ENCODE measurements around the gene COG4. TPM values are rescaled to one million over a fixed set of nuclear protein-coding genes. Genes with fewer than 3 reads are reported as not detected.
A peak's percentile ranks its signal among the peaks of the same experiment; 100 is the strongest.
"Not testable (repeated sequence)": the region's sequence is repeated elsewhere in the genome, so short reads cannot be mapped to it uniquely, and the experiment has no call there.

COG4 gene
- polyA plus RNA-seq, 3 donors: 37.6 to 40.6 (median 40.1) TPM

DNA sequence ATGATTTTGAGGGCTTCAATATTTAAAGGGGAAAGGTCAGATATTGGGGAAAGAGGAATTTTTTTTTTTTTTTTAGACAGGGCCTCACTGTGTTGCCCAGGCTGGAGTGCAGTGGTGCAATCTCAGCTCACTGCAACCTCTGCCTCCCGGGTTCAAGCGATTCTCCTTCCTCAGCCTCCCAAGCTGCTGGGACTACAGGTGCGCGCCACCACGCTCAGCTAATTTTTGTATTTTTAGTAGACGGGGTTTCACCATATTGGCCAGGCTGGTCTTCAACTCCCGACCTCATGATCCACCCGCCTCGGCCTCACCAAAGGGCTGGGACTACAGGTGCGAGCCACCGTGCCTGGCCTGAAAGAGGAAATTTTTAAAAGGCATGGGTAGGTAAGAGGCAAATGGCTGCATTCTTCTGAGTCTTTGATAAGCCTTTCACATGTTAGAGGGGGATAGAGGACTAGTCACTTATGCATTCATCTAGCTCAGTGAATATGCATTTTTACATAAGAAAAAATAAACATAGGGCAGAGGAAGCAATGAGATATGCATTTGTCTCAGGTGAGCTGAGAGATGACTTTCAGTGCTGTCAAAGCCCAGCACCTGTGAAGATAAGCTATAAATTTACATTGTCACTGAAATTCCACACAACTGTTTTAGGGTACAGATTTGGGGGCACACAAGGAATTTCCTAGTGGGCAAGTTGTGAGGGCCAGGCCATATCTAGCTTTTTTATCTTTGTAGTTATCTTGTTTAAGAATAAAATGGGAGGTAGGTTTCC is 70.0 kb downstream of the COG4 start:
- peak overlapping the region; percentile 64 to 89 (median 84) for H3K4me3 ChIP-seq (replicated peaks in 1 of 3; ENCODE audit: low read depth in 2 of 3, low read length in 3 of 3)
- peak overlapping the region in 1 of 2 donors; percentile 94 for H3K27ac ChIP-seq (ENCODE audit: low read depth in 1 of 2, low read length in 2 of 2)
- H4K20me1 ChIP-seq (ENCODE audit: insufficient read depth, low read length): no peaks in the 10 kb centered on the region
- DNase-seq: no peak
- TF ChIP-seq, protein P1, sequence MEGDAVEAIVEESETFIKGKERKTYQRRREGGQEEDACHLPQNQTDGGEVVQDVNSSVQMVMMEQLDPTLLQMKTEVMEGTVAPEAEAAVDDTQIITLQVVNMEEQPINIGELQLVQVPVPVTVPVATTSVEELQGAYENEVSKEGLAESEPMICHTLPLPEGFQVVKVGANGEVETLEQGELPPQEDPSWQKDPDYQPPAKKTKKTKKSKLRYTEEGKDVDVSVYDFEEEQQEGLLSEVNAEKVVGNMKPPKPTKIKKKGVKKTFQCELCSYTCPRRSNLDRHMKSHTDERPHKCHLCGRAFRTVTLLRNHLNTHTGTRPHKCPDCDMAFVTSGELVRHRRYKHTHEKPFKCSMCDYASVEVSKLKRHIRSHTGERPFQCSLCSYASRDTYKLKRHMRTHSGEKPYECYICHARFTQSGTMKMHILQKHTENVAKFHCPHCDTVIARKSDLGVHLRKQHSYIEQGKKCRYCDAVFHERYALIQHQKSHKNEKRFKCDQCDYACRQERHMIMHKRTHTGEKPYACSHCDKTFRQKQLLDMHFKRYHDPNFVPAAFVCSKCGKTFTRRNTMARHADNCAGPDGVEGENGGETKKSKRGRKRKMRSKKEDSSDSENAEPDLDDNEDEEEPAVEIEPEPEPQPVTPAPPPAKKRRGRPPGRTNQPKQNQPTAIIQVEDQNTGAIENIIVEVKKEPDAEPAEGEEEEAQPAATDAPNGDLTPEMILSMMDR (IDR thresholded peaks at IDR 0.05): no peak
- H3K4me3 Mint-ChIP-seq: peak overlapping the region; percentile 80 to 90
- H3K4me2 ChIP-seq (replicated peaks; ENCODE audit: extremely low read depth, low read length, poor library complexity, severe bottlenecking): peak overlapping the region; percentile 99
- peaks cover 11 to 19% of the 10 kb centered on the region in 2 donors for H3K4me1 ChIP-seq (ENCODE audit: control insufficient read depth in 1 of 2, insufficient read depth in 2 of 2, low read length in 2 of 2)
- intact Hi-C loops (cut with micrococcal nuclease): loop anchor here (2.0 to 10.0 kb wide), 3 partner anchors 55 to 71 kb away; partner anchors contain the start of genes COG4 (in 1 of the 2) and SF3B3 (in 1 of the 2)
- peaks cover 12 to 28% (median 13%) of the 10 kb centered on the region in 3 donors for H3K27me3 Mint-ChIP-seq (ENCODE audit: low read depth in 3 of 3)
- no peaks in the 10 kb centered on the region for H3K9me3 Mint-ChIP-seq
- H3K27ac Mint-ChIP-seq: peak overlapping the region in 1 of 7 donors; percentile 92
- 92% methylated on average over 9 of the region's 11 CpGs for WGBS (ENCODE audit: insufficient coverage)
- no peaks in the 10 kb centered on the region for H3K9me3 ChIP-seq (replicated peaks in 1 of 2; ENCODE audit: control insufficient read depth in 1 of 2, insufficient read depth in 1 of 2, low read length in 2 of 2)
- H3K9ac ChIP-seq (ENCODE audit: insufficient read depth, low read length, poor library complexity, severe bottlenecking): peak overlapping the region; percentile 88
- no peaks in the 10 kb centered on the region for H3K36me3 Mint-ChIP-seq
- H3K79me2 ChIP-seq (ENCODE audit: insufficient read depth, low read length): no peaks in the 10 kb centered on the region
- no peaks in the 10 kb centered on the region for H3K36me3 ChIP-seq (replicated peaks in 1 of 2; ENCODE audit: control insufficient read depth in 1 of 2, insufficient read depth in 2 of 2, low read length in 2 of 2)
- peaks cover 0 to 11% of the 10 kb centered on the region in 2 donors for H3K27me3 ChIP-seq (ENCODE audit: control insufficient read depth in 2 of 2, insufficient read depth in 2 of 2, low read length in 2 of 2)
- peaks cover 24% of the 10 kb centered on the region for H3K4me1 Mint-ChIP-seq
- peak overlapping the region; percentile 96 for H2AFZ ChIP-seq (ENCODE audit: insufficient read depth, low read depth, low read length, poor library complexity, severe bottlenecking)

DNA sequence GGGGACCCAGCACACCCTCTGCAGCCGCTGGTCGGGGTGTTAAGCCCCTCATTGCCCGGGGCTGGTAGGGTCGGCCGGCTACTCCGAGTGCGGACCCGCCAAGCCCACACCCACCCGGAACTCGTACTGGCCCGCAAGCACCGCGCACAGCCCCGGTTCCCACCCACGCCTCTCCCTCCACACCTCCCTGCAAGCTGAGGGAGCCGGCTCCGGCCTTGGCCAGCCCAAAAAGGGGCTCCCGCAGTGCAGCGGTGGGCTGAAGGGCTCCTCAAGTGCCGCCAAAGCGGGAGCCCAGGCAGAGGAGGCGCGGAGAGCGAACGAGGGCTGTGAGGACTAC is 72.4 kb downstream of the COG4 start:
- WGBS (ENCODE audit: insufficient coverage): 58% methylated on average over 16 of the region's 25 CpGs
- H3K9ac ChIP-seq (ENCODE audit: insufficient read depth, low read length, poor library complexity, severe bottlenecking); H3K4me3 ChIP-seq (replicated peaks in 1 of 3; ENCODE audit: low read depth in 2 of 3, low read length in 3 of 3); H3K27ac ChIP-seq (ENCODE audit: low read depth in 1 of 2, low read length in 2 of 2); DNase-seq; H3K9me3 ChIP-seq (replicated peaks in 1 of 2; ENCODE audit: control insufficient read depth in 1 of 2, insufficient read depth in 1 of 2, low read length in 2 of 2); H3K36me3 ChIP-seq (replicated peaks in 1 of 2; ENCODE audit: control insufficient read depth in 1 of 2, insufficient read depth in 2 of 2, low read length in 2 of 2); H3K79me2 ChIP-seq (ENCODE audit: insufficient read depth, low read length); H3K27ac Mint-ChIP-seq; H2AFZ ChIP-seq (ENCODE audit: insufficient read depth, low read depth, low read length, poor library complexity, severe bottlenecking); H3K36me3 Mint-ChIP-seq; H3K9me3 Mint-ChIP-seq; H4K20me1 ChIP-seq (ENCODE audit: insufficient read depth, low read length); H3K4me2 ChIP-seq (replicated peaks; ENCODE audit: extremely low read depth, low read length, poor library complexity, severe bottlenecking): not testable (repeated sequence)
- H3K27me3 Mint-ChIP-seq (ENCODE audit: low read depth in 3 of 3): peaks cover 16 to 29% (median 18%) of the 10 kb centered on the region in 3 donors
- intact Hi-C loops (cut with micrococcal nuclease): loop anchor here in 1 of 2 donors (5.0 to 10.0 kb wide), 2 partner anchors 54 to 74 kb away; partner anchors contain the start of genes COG4 and SF3B3
- H3K4me1 ChIP-seq (ENCODE audit: control insufficient read depth in 1 of 2, insufficient read depth in 2 of 2, low read length in 2 of 2): peaks cover 11 to 19% of the 10 kb centered on the region in 2 donors
- H3K27me3 ChIP-seq (ENCODE audit: control insufficient read depth in 2 of 2, insufficient read depth in 2 of 2, low read length in 2 of 2): peaks cover 0 to 11% of the 10 kb centered on the region in 2 donors
- H3K4me3 Mint-ChIP-seq: peak overlapping the region in 1 of 2 donors; percentile 6
- peaks cover 17% of the 10 kb centered on the region for H3K4me1 Mint-ChIP-seq

DNA sequence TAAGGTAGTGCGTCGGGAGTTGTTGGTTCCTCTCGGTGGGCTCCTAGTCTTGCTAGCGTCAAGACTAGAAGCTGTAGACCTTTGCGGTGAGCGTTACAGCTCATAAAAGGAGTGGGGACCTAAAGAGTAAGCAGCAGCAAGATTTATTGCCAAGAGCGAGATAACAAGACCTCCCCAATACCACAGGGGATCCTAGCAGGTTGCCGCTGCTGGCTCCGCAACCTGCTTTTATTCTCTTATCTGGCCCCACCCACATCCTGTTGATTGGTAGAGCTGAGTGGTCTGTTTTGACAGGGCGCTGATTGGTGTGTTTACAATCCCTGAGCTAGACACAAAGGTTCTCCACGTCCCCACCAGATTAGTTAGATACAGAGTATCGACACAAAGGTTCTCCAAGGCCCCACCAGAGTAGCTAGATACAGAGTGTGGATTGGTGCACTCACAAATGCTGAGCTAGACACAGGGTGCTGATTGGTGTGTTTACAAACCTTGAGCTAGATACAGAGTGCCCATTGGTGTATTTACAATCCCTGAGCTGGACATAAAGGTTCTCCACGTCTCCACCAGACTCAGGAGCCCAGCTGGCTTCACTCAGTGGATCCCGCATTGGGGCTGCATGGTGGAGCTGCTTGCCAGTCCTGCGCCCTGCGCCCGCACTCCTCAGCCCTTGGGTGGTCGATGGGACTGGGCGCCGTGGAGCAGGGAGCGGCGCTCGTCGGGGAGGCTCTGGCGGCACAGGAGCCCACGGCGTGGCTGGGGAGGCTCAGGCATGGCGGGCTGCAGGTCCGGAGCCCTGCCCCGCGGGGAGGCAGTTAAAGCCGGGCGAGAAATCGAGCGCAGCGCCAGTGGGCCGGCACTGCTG is 73.0 kb downstream of the COG4 start:
- Mint-ChIP-seq H3K4me3 (peak overlapping the region in 1 of 2 donors; percentile 18), H3K27me3 (ENCODE audit: low read depth in 3 of 3) (peaks cover 16 to 30% (median 16%) of the 10 kb centered on the region in 3 donors), H3K4me1 (peaks cover 11% of the 10 kb centered on the region)
- WGBS (ENCODE audit: insufficient coverage): 81% methylated on average over 31 of the region's 37 CpGs
- not testable (repeated sequence) for H3K27ac ChIP-seq (ENCODE audit: low read depth in 1 of 2, low read length in 2 of 2); H4K20me1 ChIP-seq (ENCODE audit: insufficient read depth, low read length); H3K79me2 ChIP-seq (ENCODE audit: insufficient read depth, low read length); H3K27ac Mint-ChIP-seq; H3K36me3 Mint-ChIP-seq; H3K9ac ChIP-seq (ENCODE audit: insufficient read depth, low read length, poor library complexity, severe bottlenecking); H3K9me3 Mint-ChIP-seq; H3K36me3 ChIP-seq (replicated peaks in 1 of 2; ENCODE audit: control insufficient read depth in 1 of 2, insufficient read depth in 2 of 2, low read length in 2 of 2); DNase-seq; H3K4me2 ChIP-seq (replicated peaks; ENCODE audit: extremely low read depth, low read length, poor library complexity, severe bottlenecking); H2AFZ ChIP-seq (ENCODE audit: insufficient read depth, low read depth, low read length, poor library complexity, severe bottlenecking); H3K4me3 ChIP-seq (replicated peaks in 1 of 3; ENCODE audit: low read depth in 2 of 3, low read length in 3 of 3); H3K9me3 ChIP-seq (replicated peaks in 1 of 2; ENCODE audit: control insufficient read depth in 1 of 2, insufficient read depth in 1 of 2, low read length in 2 of 2)
- Histone ChIP-seq H3K4me1 (ENCODE audit: control insufficient read depth in 1 of 2, insufficient read depth in 2 of 2, low read length in 2 of 2) (peaks cover 11 to 14% of the 10 kb centered on the region in 2 donors), H3K27me3 (ENCODE audit: control insufficient read depth in 2 of 2, insufficient read depth in 2 of 2, low read length in 2 of 2) (peaks cover 0 to 11% of the 10 kb centered on the region in 2 donors)
- intact Hi-C loops (cut with micrococcal nuclease): loop anchor here in 1 of 2 donors (5.0 to 10.0 kb wide), 2 partner anchors 53 to 74 kb away; partner anchors contain the start of genes COG4 and SF3B3
